Fibroblast of skin of scalp (primary cell): ENCODE data around the gene CHRNA9. TPM values are rescaled to one million over a fixed set of nuclear protein-coding genes. Genes with fewer than 3 reads are reported as not detected.
A peak's percentile ranks its signal among the peaks of the same experiment; 100 is the strongest.
"Not testable (repeated sequence)": the region's sequence is repeated elsewhere in the genome, so short reads cannot be mapped to it uniquely, and the experiment has no call there.

Experiments used
- DNase-seq: peaks from one replicate; pipeline ENCODE4 v3.0.0-alpha.2; 2013
- polyA plus RNA-seq, 2 experiments: library from polyadenylated mRNA; unstranded; fragments of 120-200 nt; gene quantifications; one replicate each; pipeline ENCODE4 v1.2.1, GENCODE V29; 2013; ENCODE audit not compliant: insufficient read length in 2 of 2

Gene CHRNA9
- 0.57 TPM for polyA plus RNA-seq (2013, experiment 1 of 2; ENCODE audit: insufficient read length)
- 0.52 TPM for polyA plus RNA-seq (2013, experiment 2 of 2; ENCODE audit: insufficient read length)

GRCh38 chr4:40334591-40335524 lies at the start of gene CHRNA9:
Gene CHRNA9, plus strand, starts transcription at chr4:40335333. Its CDS starts 135 bp downstream, at chr4:40335468.
- DNase-seq = peak; percentile 11

- DNase-seq = no peak
Measured at GRCh38 chr4:40285692-40286091, 49.4 kb upstream of the CHRNA9 start.

- DNase-seq = no peak
Measured at GRCh38 chr4:40288566-40288965, 46.6 kb upstream of the CHRNA9 start.

GRCh38 chr4:40289366-40290188 lies 45.6 kb upstream of the CHRNA9 start:
- peak; percentile 14 for DNase-seq

GRCh38 chr4:40290611-40291186 lies 44.4 kb upstream of the CHRNA9 start:
- DNase-seq = not testable (repeated sequence)

- DNase-seq = peak; percentile 24
Measured at GRCh38 chr4:40292313-40292759, 42.8 kb upstream of the CHRNA9 start.

GRCh38 chr4:40294339-40294738 lies 40.8 kb upstream of the CHRNA9 start:
- no peak for DNase-seq

GRCh38 chr4:40295030-40295429 lies 40.1 kb upstream of the CHRNA9 start:
- DNase-seq = not testable (repeated sequence)

- DNase-seq = no peak
Measured at GRCh38 chr4:40295572-40295971, 39.6 kb upstream of the CHRNA9 start.

GRCh38 chr4:40299126-40299525 lies 36.0 kb upstream of the CHRNA9 start:
- DNase-seq = no peak

- no peak for DNase-seq
Measured at GRCh38 chr4:40299811-40300292, 35.3 kb upstream of the CHRNA9 start.

- no peak for DNase-seq
Measured at GRCh38 chr4:40300371-40301162, 34.6 kb upstream of the CHRNA9 start.

GRCh38 chr4:40301603-40302002 lies 33.5 kb upstream of the CHRNA9 start:
- DNase-seq = no peak

GRCh38 chr4:40303751-40304150 lies 31.4 kb upstream of the CHRNA9 start:
- no peak for DNase-seq

- no peak for DNase-seq
Measured at GRCh38 chr4:40305328-40306170, 29.6 kb upstream of the CHRNA9 start.

- no peak for DNase-seq
Measured at GRCh38 chr4:40306226-40306625, 28.9 kb upstream of the CHRNA9 start.

GRCh38 chr4:40306976-40307375 lies 28.2 kb upstream of the CHRNA9 start:
- DNase-seq = no peak

GRCh38 chr4:40307627-40308497 lies 27.3 kb upstream of the CHRNA9 start:
- DNase-seq = no peak

GRCh38 chr4:40308528-40309122 lies 26.5 kb upstream of the CHRNA9 start:
- no peak for DNase-seq
